AG04450 (cell line): Measurements from ENCODE around the gene RAPGEF2. TPM values are rescaled to one million over a fixed set of nuclear protein-coding genes. Genes with fewer than 3 reads are reported as not detected.
A peak's percentile ranks its signal among the peaks of the same experiment; 100 is the strongest.

Experiments used
- CTCF ChIA-PET: fragments of 300-600, 350-600 bp; formaldehyde crosslinking; extraction: SDS; loops from one replicate; lab custom pipeline; 2022; ENCODE audit warnings: antibody characterized with exemption, inconsistent platforms; lab: Charles Lee
- POLR2A ChIA-PET: fragments of 350-600 bp; formaldehyde crosslinking; extraction: SDS; loops from one replicate; lab custom pipeline; 2021; ENCODE audit warnings: antibody characterized with exemption, inconsistent platforms; lab: Yijun Ruan, JAX
- DNase-seq: peaks from one replicate; pipeline ENCODE4 v3.0.0-alpha.2; 2011; ENCODE audit warnings: low read depth, low spot score
- H3K27ac ChIP-seq: one replicate; pipeline ENCODE4 v1.5.1; 2012; ENCODE audit warnings: low read depth, low read length, control low read depth
- H3K27me3 ChIP-seq: one replicate; pipeline ENCODE4 v1.6.0; 2012; ENCODE audit warnings: low read length; ENCODE audit not compliant: control insufficient read depth, insufficient read depth
- H3K4me3 ChIP-seq: 2 replicates; pipeline ENCODE4 v1.5.1; 2011; ENCODE audit warnings: mild to moderate bottlenecking, low read depth, low read length, control low read depth
- H3K9me3 ChIP-seq: 2 replicates; pipeline ENCODE4 v1.5.1; 2012; ENCODE audit warnings: low read length; ENCODE audit not compliant: control insufficient read depth, insufficient read depth
- polyA plus RNA-seq: library from polyadenylated mRNA; depleted of rRNA; stranded (reverse); fragments of >200 nt; gene quantifications from 2 replicates; pipeline ENCODE4 v1.2.3, GENCODE V29; 2011
- TF ChIP-seq, protein P1 (sequence below): IDR thresholded peaks from 2 replicates; pipeline ENCODE4 v1.5.1; 2011; ENCODE audit warnings: low read depth, low read length, control low read depth, inconsistent platforms

The RAPGEF2 gene
- polyA plus RNA-seq, 1 experiment, result 51.5 TPM

DNA sequence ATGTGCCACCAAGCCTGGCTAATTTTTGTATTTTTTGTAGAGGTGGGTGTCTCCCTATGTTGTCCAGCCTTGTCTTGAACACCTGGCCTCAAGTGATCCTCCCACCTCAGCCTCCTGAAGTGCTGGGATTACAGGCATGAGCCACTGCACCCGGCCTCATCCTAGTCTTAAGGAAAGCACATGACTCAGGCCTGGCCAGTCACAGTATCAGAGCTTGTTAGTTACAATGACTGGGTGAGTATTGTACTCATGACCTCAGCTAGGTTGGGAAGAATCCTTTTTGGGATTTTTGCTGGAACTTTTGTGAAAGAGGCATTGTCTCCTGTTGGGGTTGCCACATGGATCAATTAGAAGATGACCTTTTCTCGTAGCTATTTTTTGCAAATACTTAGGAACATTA is 292.8 kb downstream of the RAPGEF2 start:
- Histone ChIP-seq H3K4me3 (no peak overlapping the region), H3K9me3 (no peaks in the 10 kb centered on the region; the same call in 1 of the 2 replicates), H3K27me3 (no peaks in the 10 kb centered on the region), H3K27ac (no peak overlapping the region)
- CTCF ChIA-PET, result no interaction called here
- DNase-seq, result no peak
- TF ChIP-seq, protein P1, sequence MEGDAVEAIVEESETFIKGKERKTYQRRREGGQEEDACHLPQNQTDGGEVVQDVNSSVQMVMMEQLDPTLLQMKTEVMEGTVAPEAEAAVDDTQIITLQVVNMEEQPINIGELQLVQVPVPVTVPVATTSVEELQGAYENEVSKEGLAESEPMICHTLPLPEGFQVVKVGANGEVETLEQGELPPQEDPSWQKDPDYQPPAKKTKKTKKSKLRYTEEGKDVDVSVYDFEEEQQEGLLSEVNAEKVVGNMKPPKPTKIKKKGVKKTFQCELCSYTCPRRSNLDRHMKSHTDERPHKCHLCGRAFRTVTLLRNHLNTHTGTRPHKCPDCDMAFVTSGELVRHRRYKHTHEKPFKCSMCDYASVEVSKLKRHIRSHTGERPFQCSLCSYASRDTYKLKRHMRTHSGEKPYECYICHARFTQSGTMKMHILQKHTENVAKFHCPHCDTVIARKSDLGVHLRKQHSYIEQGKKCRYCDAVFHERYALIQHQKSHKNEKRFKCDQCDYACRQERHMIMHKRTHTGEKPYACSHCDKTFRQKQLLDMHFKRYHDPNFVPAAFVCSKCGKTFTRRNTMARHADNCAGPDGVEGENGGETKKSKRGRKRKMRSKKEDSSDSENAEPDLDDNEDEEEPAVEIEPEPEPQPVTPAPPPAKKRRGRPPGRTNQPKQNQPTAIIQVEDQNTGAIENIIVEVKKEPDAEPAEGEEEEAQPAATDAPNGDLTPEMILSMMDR, result no peak
- POLR2A ChIA-PET, result no interaction called here

DNA sequence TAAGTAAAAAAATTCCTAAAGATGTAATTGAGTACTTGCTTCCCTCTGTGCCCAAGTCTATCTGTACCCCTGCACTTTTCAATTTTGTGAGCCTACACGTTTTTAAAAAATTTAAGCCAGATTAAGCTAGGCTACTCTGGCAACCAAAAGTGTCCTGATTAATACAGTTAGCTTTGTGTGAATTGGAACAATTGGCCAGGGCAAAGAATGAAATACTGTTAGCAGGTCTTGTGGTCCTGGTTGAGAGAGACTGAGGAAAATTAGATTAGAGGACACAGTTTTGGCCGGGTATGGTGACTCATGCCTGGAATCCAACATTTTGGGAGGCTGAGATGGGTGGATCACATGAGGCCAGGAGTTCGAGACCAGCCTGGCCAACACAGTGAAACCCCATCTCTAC is 293.3 kb downstream of the RAPGEF2 start:
- H3K4me3 ChIP-seq, result no peak overlapping the region
- no peak for DNase-seq
- no peak overlapping the region for H3K27ac ChIP-seq
- CTCF ChIA-PET, result no interaction called here
- POLR2A ChIA-PET, result no interaction called here
- TF ChIP-seq, protein P1, result no peak
- no peaks in the 10 kb centered on the region for H3K27me3 ChIP-seq
- H3K9me3 ChIP-seq, result no peaks in the 10 kb centered on the region; the same call in 1 of the 2 replicates

DNA sequence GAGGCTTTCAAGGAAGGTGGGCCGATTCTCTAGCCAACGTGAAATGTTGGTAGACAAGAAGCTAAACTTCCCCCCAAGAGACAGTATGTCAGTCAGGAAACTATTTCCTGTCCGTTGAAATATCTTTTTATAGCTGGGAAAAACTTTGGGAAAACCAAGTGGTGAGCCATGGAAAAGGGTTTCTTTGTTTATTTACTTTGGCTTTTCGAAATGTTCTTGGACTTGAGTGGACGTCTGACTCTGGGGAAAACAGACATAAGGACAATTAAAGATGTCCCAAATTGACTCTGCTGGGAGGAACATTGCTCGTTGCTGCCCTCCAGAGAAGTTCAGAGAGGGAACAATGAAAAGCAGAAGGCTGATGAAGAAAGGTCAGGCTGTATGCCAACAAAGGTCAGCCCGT is 295.4 kb downstream of the RAPGEF2 start:
- CTCF ChIA-PET, result no interaction called here
- DNase-seq, result no peak

DNA sequence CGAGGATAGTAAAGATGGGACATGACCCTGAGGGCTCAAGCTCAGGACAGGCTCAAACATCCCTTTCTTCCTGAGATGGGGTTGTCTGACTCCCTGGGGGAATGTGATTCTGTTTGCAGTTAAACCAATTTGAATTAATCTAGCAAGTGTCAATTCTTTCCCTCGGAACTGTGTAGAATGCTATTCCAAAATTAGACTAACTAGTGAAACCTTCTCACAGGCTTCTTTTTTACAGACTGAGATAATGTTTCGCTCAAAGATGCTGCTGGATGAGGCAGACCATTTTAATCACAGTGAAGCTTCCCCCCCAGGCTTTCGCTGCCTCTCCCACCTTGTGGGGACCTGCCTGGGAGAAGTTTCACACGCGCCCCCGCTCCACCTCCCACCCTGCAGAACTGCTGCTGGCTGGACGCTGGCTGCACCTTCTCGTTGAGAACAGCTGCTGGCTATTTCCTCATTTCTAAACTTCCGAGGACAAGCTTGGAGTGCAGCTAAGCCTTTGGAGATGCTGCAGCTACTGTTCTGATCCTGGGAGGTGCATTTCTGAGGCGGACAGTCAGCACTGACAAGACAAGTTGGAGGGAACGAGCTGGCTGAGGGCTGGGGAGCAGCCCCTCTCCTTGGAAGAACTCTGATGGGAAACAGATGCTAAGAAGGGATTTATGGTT is 297.8 kb downstream of the RAPGEF2 start:
- CTCF ChIA-PET, result interaction anchor here (0.6 kb wide), 1 partner anchor 16 kb away, joined by 3 read pairs; no protein-coding TSS in a partner anchor
- Histone ChIP-seq H3K27ac (no peak overlapping the region), H3K27me3 (no peaks in the 10 kb centered on the region), H3K4me3 (no peak overlapping the region), H3K9me3 (no peaks in the 10 kb centered on the region)
- POLR2A ChIA-PET, result interaction anchor here (1.1 kb wide), 1 partner anchor 10 kb away, joined by 5 read pairs; no protein-coding TSS in a partner anchor
- TF ChIP-seq, protein P1, result no peak
- DNase-seq, result peak; percentile 37

More for the DNA sequence above, 295.4 kb downstream of the RAPGEF2 start:
- Histone ChIP-seq H3K27ac (no peak overlapping the region), H3K4me3 (no peak overlapping the region), H3K9me3 (no peaks in the 10 kb centered on the region), H3K27me3 (no peaks in the 10 kb centered on the region)
- POLR2A ChIA-PET, result no interaction called here
- TF ChIP-seq, protein P1, result no peak

DNA sequence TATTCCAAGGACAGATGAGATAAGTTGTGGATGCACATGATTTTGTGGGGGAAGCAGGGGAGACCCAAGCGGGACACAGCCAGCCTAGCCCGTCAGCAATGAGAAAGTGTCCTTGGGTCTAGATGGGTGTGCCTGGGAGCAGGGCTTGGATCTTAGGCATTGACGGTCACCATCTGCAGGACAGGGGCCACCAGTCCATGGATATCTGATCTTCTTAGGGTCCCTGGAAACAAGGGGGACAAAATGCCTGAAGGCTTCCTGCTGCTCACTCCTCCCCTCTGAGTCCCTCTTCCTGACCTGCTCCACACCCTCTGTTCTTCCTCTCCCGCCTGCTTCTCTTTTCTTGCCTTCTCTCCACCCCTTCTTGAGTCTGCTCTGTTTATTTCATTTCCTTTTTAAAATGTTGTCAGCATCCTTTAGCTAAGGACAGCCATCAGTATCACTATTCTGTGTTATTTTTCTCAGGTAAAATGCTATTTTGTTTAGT is 298.4 kb downstream of the RAPGEF2 start:
- CTCF ChIA-PET, result interaction anchor here (0.6 kb wide), 1 partner anchor 18 kb away, joined by 3 read pairs; no protein-coding TSS in a partner anchor
- H3K27ac ChIP-seq, result no peak overlapping the region
- H3K27me3 ChIP-seq, result no peaks in the 10 kb centered on the region
- TF ChIP-seq, protein P1, result no peak
- POLR2A ChIA-PET, result interaction anchor here (1.1 kb wide), 1 partner anchor 11 kb away, joined by 5 read pairs; no protein-coding TSS in a partner anchor
- no peaks in the 10 kb centered on the region for H3K9me3 ChIP-seq
- no peak overlapping the region for H3K4me3 ChIP-seq
- DNase-seq, result no peak
